GM12891 (cell line): Measurements from ENCODE around the gene COL4A2.

Experiments
- PAX5 ChIP-seq: IDR thresholded peaks from 2 replicates; pipeline ENCODE4 v1.6.1; 2011; ENCODE audit warnings: low read length, moderate library complexity, mild to moderate bottlenecking; ENCODE audit not compliant: insufficient read depth, severe bottlenecking
- POLR2A ChIP-seq: IDR thresholded peaks from 2 replicates; pipeline ENCODE4 v1.6.1; 2011; ENCODE audit warnings: low read depth, low read length, control low read depth
- POLR2AphosphoS5 ChIP-seq: IDR thresholded peaks from 2 replicates; pipeline ENCODE4 v1.6.1; 2011; ENCODE audit warnings: low read depth, low read length, control low read depth
- POU2F2 ChIP-seq: IDR thresholded peaks from 2 replicates; pipeline ENCODE4 v1.6.1; 2011; ENCODE audit warnings: low read depth, mild to moderate bottlenecking, control low read depth, low read length, moderate library complexity
- SPI1 ChIP-seq: IDR thresholded peaks from 2 replicates; pipeline ENCODE4 v1.6.1; 2011; ENCODE audit warnings: low read depth, low read length, control low read depth
- TAF1 ChIP-seq: IDR thresholded peaks from 2 replicates; pipeline ENCODE4 v1.6.1; 2011; ENCODE audit warnings: low read depth, low read length, control low read depth

GRCh38 chr13:110349239-110349638 is 42.2 kb downstream of the COL4A2 start:
- TF ChIP-seq POU2F2 (no peak), POLR2A (no peak), POLR2AphosphoS5 (no peak), SPI1 (no peak), TAF1 (no peak), PAX5 (no peak)
